Measurements from ENCODE around the gene GLYR1.

GLYR1 gene

GRCh38 chr16:4765511-4766474 is 81.3 kb downstream of the GLYR1 start:
- no peak for DNase-seq (ENCODE audit: low read depth in 2 of 2)

DNA sequence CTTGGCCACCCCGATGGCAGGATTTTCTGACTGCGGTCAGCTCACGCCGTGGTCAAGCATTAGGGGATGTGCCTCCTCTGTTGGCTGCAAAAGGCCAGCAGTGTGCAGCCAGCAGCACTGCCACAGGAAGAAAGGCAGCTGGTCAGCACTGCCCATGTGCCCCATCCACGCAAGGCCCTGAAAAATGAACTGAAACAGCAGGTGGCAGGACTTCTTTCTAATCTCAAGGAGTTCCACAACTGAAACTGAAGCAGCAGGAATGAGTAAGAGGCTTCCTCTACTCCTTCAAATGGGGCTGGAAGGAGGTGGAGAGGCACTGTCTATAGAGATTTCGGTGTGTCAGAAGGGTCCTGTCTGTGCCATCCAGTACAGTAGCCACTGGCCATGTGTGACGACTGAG is 83.3 kb downstream of the GLYR1 start:
- no peak for DNase-seq (ENCODE audit: low read depth in 2 of 2)

DNA sequence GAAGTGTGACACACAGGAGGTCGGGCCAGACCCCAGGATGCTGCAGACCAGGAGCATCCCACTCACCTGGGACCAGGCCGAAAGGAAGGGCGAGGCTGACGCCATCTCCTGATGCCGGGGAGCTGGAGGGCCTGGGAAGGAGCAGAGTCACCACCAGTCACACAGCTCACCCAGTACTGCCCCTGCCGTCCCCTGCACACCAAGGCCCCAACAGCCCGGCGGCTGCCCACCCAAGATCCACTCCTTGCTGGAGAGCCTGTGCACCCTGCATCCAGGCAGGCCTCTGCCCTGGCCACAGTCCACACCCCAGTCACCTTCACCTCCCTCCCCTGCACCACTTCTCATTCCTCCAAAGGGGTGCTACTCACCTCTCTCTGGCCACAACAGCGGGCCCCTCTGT is 84.9 kb downstream of the GLYR1 start:
- DNase-seq (ENCODE audit: low read depth in 2 of 2) = no peak

DNA sequence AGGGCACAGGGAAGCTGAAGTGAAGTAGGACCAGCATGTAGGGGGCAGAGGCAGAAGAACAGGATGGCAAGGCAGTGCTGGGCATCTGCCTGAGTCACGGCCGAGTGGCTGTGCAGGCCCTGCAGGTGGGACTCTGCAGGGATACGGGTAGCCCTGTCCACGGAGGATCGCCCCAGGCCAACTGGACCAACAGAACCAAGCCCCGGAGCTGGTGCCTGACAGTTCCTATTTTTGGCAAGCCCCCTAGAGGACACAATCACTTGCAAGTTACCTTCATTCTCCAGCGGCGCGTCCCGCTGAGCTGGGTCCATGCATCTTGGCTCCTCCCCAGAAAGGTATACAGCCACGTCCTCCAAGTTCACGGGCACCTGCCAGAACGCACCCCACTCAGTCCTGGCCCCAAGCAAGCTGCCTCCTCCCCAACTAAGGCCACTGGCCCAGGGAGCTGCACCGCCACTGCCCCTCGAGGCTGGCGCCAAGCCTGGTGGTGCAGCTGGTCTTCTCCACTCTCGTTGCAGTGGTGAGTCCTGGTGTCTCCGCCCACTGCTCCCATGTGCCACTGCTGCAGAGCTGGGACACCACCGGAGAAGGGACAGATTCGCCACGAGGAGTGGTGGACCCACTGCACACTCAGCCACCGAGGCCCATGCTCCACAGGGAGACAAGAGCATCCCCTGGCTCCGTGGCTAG is 86.7 kb downstream of the GLYR1 start:
- DNase-seq (ENCODE audit: low read depth in 2 of 2) = no peak

DNA sequence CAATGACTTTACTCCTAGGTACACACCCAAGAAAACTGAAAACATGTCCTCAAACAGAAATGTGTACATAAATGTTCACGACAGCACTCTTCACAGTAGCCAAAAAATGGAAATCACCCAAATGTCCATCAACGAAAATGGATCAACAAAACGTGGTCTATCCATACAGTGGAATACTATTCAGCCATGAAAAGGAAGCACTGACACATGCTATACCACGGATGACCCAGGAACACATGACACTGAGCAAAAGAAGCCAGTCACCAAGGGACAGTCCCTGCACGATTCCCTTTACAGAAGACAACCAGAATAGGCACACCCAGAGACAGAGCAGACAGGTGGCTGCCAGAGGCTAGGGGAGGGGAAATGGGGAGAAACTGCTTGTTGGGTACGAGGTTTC is 91.4 kb downstream of the GLYR1 start:
- no peak for DNase-seq (ENCODE audit: low read depth in 2 of 2)

- DNase-seq (ENCODE audit: low read depth in 2 of 2) = no peak
Measured at GRCh38 chr16:4754865-4755264, 92.2 kb downstream of the GLYR1 start.

DNA sequence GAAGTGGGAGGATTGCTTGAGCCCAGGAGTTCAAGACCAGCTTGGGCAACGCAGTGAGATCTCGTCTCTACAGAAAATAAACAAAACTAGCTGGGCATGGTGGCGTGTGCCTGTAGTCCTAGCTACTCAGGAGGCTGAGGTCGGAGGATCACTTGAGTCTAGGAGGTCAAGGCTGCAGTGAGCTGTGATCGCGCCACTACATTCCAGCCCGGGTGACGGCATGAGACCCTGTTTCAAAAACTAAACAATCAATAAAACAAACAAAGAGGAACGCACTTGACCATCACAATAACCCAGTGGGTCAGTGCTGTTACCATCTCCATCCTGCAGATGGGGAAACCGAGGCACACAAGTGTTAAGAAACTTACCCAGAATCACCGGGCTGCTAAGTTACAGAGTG is 93.9 kb downstream of the GLYR1 start:
- DNase-seq (ENCODE audit: low read depth in 2 of 2) = no peak

Measured in fibroblast of skin of left biceps (primary cell).